Lower leg skin (tissue), 3 donors: Measurements from ENCODE around the gene PRSS12.

ENCODE experiments used
- CTCF ChIP-seq, 3 donors: fragments of 450-650 bp; IDR thresholded peaks; one replicate each; pipeline ENCODE4 v1.5.1; 2016; ENCODE audit warnings: antibody characterized with exemption in 3 of 3, mild to moderate bottlenecking in 3 of 3, moderate library complexity in 2 of 3
- POLR2A ChIP-seq, 2 donors: fragments of 450-650 bp; IDR thresholded peaks; one replicate each; pipeline ENCODE4 v1.6.1; 2016 to 2017; ENCODE audit warnings: antibody characterized with exemption in 2 of 2, mild to moderate bottlenecking in 1 of 2, moderate library complexity in 1 of 2

DNA sequence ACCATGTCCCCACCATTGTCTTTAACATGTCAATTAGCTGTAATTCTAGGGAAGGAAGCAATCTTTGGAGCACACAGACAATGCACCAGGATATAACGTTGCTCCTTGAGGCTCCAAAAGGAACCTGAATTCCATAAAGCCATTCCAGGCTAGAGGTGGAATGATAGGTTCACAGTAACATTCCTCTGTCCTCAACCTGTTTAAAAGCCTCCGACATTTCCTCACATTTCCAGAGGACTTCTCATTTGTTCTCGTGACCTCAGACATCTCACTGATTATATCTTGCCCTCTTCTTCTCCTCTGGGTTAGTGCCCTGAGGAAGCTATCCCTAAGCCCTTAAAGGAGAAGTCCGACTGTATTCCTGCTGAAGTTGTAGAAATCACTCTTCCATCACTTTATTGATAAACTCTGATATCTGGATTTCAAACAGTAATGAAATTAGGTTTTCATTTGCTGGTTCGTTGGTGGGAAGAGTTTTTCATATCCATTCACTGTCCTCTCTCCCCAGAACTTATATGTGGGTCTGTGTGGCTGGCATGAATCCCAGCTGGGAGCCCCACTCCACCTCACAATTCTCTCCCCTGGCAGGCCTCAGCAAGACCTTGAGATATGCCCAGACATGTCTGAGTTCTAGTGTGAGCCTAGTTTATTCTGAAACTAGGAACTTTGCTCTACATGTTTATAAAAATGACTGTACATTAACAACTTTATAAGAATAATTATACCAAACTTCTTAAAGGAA lies 44.2 kb upstream of the PRSS12 start:
- TF ChIP-seq CTCF (IDR thresholded peaks at IDR 0.05) (no peak), POLR2A (IDR thresholded peaks at IDR 0.05) (no peak)
